HG03521 (cell line): Measurements from ENCODE around the gene VDAC2.
A peak's percentile ranks its signal among the peaks of the same experiment; 100 is the strongest.

Source experiments
- ATAC-seq: cut with Tn5 transposase; IDR thresholded peaks from one replicate; pipeline ENCODE4 v1.9.1; 2021; ENCODE audit warnings: mild to moderate bottlenecking, moderate library complexity; ENCODE audit not compliant: unreplicated experiment

Gene VDAC2

GRCh38 chr10:75228834-75229233 lies 18.2 kb downstream of the VDAC2 start:
- no peak for ATAC-seq

GRCh38 chr10:75229971-75230370 lies 19.4 kb downstream of the VDAC2 start:
- ATAC-seq = no peak

GRCh38 chr10:75230600-75231038 lies 20.0 kb downstream of the VDAC2 start:
- peak; percentile 27 for ATAC-seq

GRCh38 chr10:75231672-75232581 lies 21.3 kb downstream of the VDAC2 start:
- ATAC-seq = no peak

GRCh38 chr10:75233444-75234016 lies 22.9 kb downstream of the VDAC2 start:
- no peak for ATAC-seq

- peak; percentile 56 for ATAC-seq
Measured at GRCh38 chr10:75234017-75234682, 23.6 kb downstream of the VDAC2 start.

GRCh38 chr10:75234683-75235374 lies 24.2 kb downstream of the VDAC2 start:
- ATAC-seq = no peak

- ATAC-seq = peak; percentile 66
Measured at GRCh38 chr10:75235375-75236177, 25.0 kb downstream of the VDAC2 start, which contains the start of gene COMTD1. Gene COMTD1 (minus strand): TSS chr10:75235957. CDS start chr10:75235928, 29 bp downstream.

- no peak for ATAC-seq
Measured at GRCh38 chr10:75236178-75236825, 25.7 kb downstream of the VDAC2 start.

GRCh38 chr10:75238182-75239095 lies 27.8 kb downstream of the VDAC2 start:
- ATAC-seq = no peak

GRCh38 chr10:75239096-75239790 lies 28.6 kb downstream of the VDAC2 start:
- ATAC-seq = no peak

- no peak for ATAC-seq
Measured at GRCh38 chr10:75240329-75241076, 29.9 kb downstream of the VDAC2 start.

GRCh38 chr10:75243426-75243825 lies 32.8 kb downstream of the VDAC2 start:
- no peak for ATAC-seq

GRCh38 chr10:75244487-75245353 lies 34.1 kb downstream of the VDAC2 start:
- no peak for ATAC-seq

- ATAC-seq = no peak
Measured at GRCh38 chr10:75245354-75246250, 35.0 kb downstream of the VDAC2 start.
